Suppressor macrophage treated with lipopolysaccharide for 1 hour (primary cell): ENCODE data around the gene SLC5A1.

ENCODE experiments used
- DNase-seq, 3 donors: peaks; one replicate each; pipeline ENCODE4 v3.0.0-alpha.2; 2020 to 2022

Gene SLC5A1

GRCh38 chr22:32052244-32052643 is 9.2 kb downstream of the SLC5A1 start:
- DNase-seq = no peak

DNA sequence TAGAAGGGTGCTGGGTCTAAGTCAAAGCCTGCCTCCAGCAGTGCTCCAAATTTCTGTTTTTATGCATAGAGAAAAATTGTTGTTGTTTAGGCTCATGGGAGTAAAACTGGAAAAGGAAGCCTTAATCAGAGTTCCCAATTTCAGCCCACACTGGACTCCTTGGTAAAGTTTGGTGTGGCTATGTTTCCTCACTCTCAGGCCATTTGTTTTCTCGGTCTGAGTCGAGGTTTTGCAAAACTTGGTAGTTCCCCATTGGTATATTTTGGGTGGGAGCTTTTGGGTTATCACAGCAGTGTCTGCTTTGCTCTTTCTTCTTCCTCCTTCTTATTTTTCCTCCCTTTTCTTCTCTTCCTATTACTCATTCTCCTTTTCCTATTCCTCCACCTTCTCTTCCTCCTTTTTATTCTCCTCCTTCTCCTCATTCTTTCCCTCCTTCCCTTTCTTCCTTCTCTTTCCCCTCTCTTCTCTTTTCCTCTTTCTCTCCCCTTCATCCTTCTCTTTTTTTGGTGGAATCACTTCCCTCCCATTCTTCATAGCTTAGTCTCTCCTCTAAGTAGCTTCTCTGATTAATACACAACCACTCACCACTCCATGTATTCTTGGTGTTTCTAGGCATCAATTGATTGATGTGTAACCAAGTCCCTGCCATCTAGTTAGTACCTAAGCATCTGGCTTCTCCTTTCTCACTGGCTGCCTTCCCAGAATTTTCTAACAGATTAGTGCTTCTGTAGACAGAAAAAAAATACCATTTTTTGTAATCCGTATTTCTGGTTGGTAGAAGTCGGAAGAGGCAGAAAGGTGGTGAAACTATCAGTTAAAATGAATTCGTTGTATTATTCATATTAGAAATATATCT is 10.1 kb downstream of the SLC5A1 start:
- peak; percentile 50 to 66 (median 53) for DNase-seq

DNA sequence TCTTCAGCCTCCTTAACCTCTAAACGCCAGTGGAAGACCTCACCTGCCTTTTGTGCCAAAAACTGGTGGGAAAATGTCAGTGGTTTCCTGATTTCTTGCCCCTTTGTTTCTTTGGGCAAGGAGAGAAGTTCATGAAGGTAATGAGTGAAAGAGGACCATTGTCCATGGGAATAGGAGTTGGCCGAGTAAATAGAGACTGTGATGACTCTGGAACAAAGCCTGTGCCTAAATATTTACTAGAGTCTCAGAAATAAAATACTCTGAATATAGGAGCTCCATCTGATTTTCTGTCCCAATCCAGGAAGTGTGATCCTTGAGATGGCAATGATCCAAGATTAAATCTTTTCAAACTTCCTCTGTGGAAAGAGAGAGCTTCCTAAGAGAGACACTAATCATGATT is 12.0 kb downstream of the SLC5A1 start:
- no peak for DNase-seq

DNA sequence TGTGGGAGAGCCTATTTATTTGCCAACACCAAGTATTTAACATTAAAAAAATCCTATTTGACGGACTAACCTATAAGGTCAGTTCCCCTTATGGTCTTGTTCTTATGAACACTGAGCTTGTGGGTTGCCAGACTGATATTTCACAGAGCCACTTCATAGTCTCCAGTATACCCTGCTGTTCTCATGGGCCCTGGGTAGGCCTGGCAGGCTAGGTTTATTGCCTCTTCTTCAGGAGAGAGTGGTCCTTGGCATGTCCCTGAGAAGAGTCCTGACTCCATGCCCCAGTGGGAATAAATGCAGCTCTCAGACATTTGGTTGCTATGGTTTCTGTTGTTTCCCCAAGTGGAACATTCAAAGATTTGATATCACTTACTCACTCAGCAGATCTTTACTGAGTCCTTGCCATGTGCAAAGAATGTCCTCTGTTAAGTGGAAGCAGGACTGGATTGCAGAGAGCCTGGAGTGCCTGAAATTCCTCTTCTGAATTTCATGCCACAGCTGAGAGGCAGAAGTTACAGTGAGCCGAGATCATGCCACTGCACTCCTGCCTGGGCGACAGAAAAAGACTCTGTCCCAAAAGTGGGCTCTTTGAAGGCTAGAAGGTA is 15.7 kb downstream of the SLC5A1 start:
- no peak for DNase-seq

DNA sequence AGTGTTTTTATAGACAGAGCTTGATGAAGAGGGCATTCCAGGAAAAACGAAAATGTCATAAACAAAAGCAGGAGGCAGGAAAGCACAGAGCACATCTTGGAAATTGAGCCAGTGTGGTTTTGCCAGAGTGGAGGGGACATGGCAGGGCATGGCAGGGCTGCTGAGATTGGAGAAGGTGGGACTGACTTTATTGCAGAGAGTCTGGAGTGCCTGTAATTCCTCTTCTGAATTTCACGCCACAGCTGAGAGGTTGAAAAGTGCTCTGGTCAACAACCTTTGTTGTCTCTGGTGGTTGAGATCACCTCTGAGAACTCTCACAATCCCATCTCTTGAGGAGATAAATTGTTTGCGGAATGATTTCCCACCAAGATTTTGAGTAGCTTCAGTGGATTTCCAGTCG is 16.4 kb downstream of the SLC5A1 start:
- no peak for DNase-seq

GRCh38 chr22:32063701-32064100 is 20.6 kb downstream of the SLC5A1 start:
- DNase-seq = no peak

GRCh38 chr22:32066820-32067219 is 23.8 kb downstream of the SLC5A1 start:
- no peak for DNase-seq

GRCh38 chr22:32067613-32068012 is 24.6 kb downstream of the SLC5A1 start:
- no peak for DNase-seq

DNA sequence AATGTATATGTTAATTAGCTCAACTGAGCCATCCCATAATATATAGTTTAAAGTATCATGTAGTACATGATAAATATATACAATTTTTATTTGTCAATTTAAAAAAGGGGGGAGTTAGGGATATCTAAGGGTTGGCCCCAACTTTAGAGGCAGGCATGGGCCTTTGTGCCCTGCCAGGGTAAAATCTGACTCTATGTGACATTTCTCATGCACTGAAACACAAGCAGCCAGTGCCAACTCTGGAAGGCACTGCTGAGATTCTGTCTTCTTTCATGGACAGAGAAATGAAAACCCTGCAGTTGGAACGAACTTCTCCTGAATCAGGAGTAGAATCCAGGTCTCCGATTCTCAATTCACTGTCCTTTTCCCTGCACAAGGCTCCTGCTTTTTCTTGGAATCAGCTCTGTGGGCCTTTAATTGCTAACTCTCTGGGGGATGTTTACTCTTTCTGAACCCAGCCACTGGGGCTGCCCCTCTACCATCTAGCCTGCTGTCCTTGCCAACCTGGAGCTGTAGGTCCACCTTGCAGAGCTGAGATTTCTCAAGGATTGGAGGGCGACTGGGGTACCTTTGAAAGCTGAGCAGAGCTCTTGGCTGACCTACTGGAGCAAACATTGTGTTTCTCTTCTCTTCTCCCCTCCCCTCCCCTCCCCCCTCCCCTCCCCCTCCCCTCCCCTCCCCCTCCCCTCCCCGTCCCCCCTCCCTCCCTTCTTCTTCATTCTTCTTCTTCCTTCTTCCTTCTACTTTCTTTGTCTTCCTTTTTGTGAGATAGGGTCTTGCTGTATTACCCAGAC is 26.7 kb downstream of the SLC5A1 start:
- no peak for DNase-seq

DNA sequence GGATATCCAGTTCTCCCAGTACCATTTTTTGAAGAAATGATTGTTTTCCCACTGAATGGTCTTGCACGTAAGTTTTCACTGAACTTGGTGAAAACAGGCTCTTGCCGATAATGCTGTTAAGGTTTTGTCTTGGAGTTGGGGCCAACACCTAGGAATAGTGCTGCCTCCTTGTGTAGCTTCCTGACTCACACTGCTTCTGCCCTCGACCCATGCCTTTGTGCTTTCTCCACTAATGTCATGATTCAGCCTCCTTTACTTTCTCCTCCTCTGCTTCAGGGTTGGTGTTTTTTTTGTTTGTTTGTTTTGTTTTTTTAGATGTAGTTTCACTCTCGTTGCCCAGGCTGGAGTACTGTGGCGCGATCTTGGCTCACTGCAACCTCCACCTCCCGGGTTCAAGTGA is 30.2 kb downstream of the SLC5A1 start:
- DNase-seq = no peak

GRCh38 chr22:32073823-32074380 is 30.8 kb downstream of the SLC5A1 start:
- no peak for DNase-seq

GRCh38 chr22:32075997-32076760 is 33.1 kb downstream of the SLC5A1 start:
- no peak for DNase-seq

DNA sequence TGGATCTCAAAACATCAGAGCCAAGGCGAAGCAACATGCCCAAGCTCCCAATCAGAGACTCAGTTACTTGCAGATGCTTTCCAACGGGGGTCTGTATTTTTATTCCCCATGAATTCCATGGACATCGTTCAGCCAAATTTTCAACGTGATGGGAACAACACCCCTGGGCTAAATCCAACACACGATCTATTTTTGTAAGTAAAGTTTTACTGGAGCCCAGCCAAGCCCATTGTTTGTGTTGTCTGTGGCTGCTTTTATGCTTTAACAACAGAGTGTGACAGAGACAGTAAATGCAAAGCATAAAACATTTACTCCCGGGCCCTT is 33.7 kb downstream of the SLC5A1 start:
- DNase-seq = no peak

- DNase-seq = no peak
These were observed 34.1 kb downstream of the SLC5A1 start for GRCh38 chr22:32077151-32077550.

- no peak for DNase-seq
These were observed 36.3 kb downstream of the SLC5A1 start for GRCh38 chr22:32079130-32080089.

GRCh38 chr22:32080904-32081303 is 37.8 kb downstream of the SLC5A1 start:
- peak; percentile 38 to 53 (median 52) for DNase-seq

DNA sequence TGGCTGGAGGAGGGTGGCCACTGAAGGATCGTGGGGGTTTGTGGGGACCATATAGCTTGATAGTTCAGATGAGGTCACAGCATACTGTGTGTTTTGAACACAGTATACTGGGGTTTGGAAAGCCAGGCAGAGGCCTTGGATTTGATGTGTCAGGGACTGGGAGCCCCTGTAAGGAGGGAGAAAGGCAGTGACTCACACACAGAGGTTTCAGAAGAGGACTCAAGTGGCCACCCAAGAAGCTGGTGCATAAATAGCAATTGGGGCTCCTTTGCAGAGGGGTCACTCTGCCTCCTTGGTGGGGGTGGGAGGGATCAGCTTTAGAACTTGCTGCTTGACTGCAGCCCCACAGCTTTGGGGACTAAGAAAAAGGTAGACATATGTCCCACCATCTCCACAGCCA is 39.3 kb downstream of the SLC5A1 start:
- no peak for DNase-seq

- no peak for DNase-seq
These were observed 39.9 kb downstream of the SLC5A1 start for GRCh38 chr22:32083000-32083399.

GRCh38 chr22:32083814-32084213 is 40.8 kb downstream of the SLC5A1 start:
- DNase-seq = no peak

DNA sequence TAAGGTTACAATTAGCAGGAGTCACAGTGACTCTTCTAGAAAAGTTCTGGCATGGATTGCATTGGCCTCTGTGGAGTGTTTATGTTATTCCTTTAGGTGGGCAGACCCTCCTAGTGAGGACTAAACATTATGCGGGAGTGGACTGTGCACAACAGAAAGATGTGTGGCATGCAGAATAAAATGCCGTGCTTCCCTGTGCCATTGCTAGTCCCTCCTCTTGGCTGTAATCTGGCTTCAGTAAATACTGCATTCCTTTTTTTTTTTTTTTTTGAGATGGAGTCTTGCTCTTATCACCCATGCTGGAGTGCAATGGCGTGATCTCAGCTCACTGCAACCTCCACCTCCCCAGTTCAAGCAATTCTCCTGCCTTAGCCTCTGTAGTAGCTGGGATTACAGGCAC is 45.0 kb downstream of the SLC5A1 start:
- no peak for DNase-seq

GRCh38 chr22:32097018-32097417 is 54.0 kb downstream of the SLC5A1 start:
- no peak for DNase-seq
